RWPE2 (cell line): ENCODE results near the gene GPC5.

ENCODE experiments used
- ATAC-seq: fragments of 200-7000 bp; cut with Tn5 transposase; 3 replicates; pipeline ENCODE4 v1.9.1; 2021; ENCODE audit warnings: low read depth
- DNase-seq: peaks from one replicate; pipeline ENCODE4 v3.0.0-alpha.2; 2020; ENCODE audit warnings: low spot score
- H3K27ac ChIP-seq: fragments of 450-650 bp; 2 replicates; pipeline ENCODE4 v1.5.1; 2017; ENCODE audit warnings: mild to moderate bottlenecking; ENCODE audit not compliant: poor library complexity, severe bottlenecking
- H3K27me3 ChIP-seq: fragments of 250-450 bp; sonication (Bioruptor Pico); 2 replicates; pipeline ENCODE4 v1.5.1; 2021; ENCODE audit warnings: mild to moderate bottlenecking, moderate library complexity; ENCODE audit not compliant: insufficient read depth, poor library complexity, severe bottlenecking
- H3K36me3 ChIP-seq: fragments of 250-450 bp; sonication (Bioruptor Pico); 2 replicates; pipeline ENCODE4 v1.5.1; 2020; ENCODE audit warnings: low read depth, mild to moderate bottlenecking, moderate library complexity
- H3K4me1 ChIP-seq: fragments of 250-450 bp; sonication (Bioruptor Pico); 2 replicates; pipeline ENCODE4 v1.5.1; 2021; ENCODE audit warnings: mild to moderate bottlenecking, moderate library complexity; ENCODE audit not compliant: insufficient read depth, poor library complexity, severe bottlenecking
- H3K4me3 ChIP-seq: fragments of 250-450 bp; sonication (Bioruptor Pico); 2 replicates; pipeline ENCODE4 v1.5.1; 2021; ENCODE audit warnings: mild to moderate bottlenecking, moderate library complexity; ENCODE audit not compliant: severe bottlenecking
- H3K9me3 ChIP-seq: fragments of 250-450 bp; sonication (Bioruptor Pico); 2 replicates; pipeline ENCODE4 v1.5.1; 2021; ENCODE audit warnings: mild to moderate bottlenecking, moderate library complexity; ENCODE audit not compliant: severe bottlenecking
- TF ChIP-seq, protein P1 (sequence below): fragments of 450-650 bp; IDR thresholded peaks from one replicate; pipeline ENCODE4 v1.5.1; 2017; ENCODE audit warnings: mild to moderate bottlenecking, moderate library complexity; ENCODE audit not compliant: poor library complexity, severe bottlenecking

Gene GPC5

GRCh38 chr13:91580749-91581148 lies 182.3 kb downstream of the GPC5 start:
- Histone ChIP-seq H3K27me3 (no peaks in the 10 kb centered on the region), H3K9me3 (no peaks in the 10 kb centered on the region), H3K4me1 (no peaks in the 10 kb centered on the region), H3K27ac (no peak overlapping the region), H3K4me3 (no peak overlapping the region), H3K36me3 (no peaks in the 10 kb centered on the region)
- ATAC-seq: no peak
- no peak for DNase-seq
- TF ChIP-seq, protein P1, sequence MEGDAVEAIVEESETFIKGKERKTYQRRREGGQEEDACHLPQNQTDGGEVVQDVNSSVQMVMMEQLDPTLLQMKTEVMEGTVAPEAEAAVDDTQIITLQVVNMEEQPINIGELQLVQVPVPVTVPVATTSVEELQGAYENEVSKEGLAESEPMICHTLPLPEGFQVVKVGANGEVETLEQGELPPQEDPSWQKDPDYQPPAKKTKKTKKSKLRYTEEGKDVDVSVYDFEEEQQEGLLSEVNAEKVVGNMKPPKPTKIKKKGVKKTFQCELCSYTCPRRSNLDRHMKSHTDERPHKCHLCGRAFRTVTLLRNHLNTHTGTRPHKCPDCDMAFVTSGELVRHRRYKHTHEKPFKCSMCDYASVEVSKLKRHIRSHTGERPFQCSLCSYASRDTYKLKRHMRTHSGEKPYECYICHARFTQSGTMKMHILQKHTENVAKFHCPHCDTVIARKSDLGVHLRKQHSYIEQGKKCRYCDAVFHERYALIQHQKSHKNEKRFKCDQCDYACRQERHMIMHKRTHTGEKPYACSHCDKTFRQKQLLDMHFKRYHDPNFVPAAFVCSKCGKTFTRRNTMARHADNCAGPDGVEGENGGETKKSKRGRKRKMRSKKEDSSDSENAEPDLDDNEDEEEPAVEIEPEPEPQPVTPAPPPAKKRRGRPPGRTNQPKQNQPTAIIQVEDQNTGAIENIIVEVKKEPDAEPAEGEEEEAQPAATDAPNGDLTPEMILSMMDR: no peak

DNA sequence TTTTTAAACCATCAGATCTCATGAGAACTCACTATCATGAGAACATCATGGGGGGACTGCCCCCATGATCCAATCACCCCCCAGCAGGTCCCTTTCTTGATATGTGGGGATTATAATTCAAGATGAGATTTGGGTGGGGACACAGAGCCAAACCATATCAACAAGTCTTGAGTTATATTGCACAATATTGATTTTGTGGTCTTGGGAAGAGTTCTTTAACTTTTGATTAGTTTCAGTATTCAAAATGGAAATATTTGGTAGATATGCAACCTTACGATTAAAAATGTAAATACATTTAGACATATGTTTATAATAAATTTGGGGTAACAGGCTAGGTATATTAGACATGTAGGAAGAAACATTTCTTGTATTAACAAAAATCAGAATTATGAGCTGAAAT lies 188.2 kb downstream of the GPC5 start:
- Histone ChIP-seq H3K27ac (no peak overlapping the region), H3K36me3 (no peaks in the 10 kb centered on the region), H3K4me3 (no peak overlapping the region), H3K4me1 (no peaks in the 10 kb centered on the region), H3K27me3 (no peaks in the 10 kb centered on the region), H3K9me3 (no peaks in the 10 kb centered on the region)
- TF ChIP-seq, protein P1: no peak
- ATAC-seq (no peak), DNase-seq (no peak)

DNA sequence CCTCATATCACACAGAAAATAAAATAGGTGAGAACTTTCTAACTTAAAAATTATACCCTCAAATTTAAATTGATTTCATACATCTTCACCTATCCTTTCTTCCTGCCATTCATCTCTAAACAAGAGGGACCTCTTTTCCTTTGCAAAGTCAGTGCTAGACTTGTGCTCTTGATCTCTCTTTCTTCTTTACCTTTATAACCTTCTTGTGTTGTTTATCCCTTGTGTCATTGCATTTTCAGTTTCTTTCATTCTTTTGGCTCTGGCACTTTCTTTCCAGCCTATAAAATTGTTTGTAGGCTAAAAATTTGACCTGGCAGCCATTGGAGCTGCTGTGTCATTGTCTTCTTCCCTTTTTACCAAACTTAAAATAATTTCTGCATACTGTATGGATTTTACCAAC lies 190.1 kb downstream of the GPC5 start:
- Histone ChIP-seq H3K27me3 (no peaks in the 10 kb centered on the region), H3K4me1 (no peaks in the 10 kb centered on the region), H3K27ac (no peak overlapping the region), H3K4me3 (no peak overlapping the region), H3K36me3 (no peaks in the 10 kb centered on the region), H3K9me3 (no peaks in the 10 kb centered on the region)
- no peak for ATAC-seq
- TF ChIP-seq, protein P1: no peak
- DNase-seq: no peak

GRCh38 chr13:91592056-91593014 lies 193.9 kb downstream of the GPC5 start:
- Histone ChIP-seq H3K4me3 (no peak overlapping the region), H3K4me1 (no peaks in the 10 kb centered on the region), H3K27me3 (no peaks in the 10 kb centered on the region), H3K27ac (no peak overlapping the region), H3K36me3 (no peaks in the 10 kb centered on the region), H3K9me3 (no peaks in the 10 kb centered on the region)
- TF ChIP-seq, protein P1: no peak
- peak; percentile 54; the same call in 2 of the 3 replicates for ATAC-seq
- DNase-seq: no peak

- H3K9me3 ChIP-seq: no peaks in the 10 kb centered on the region
- no peaks in the 10 kb centered on the region for H3K27me3 ChIP-seq
- H3K27ac ChIP-seq: no peak overlapping the region
- DNase-seq (no peak), ATAC-seq (no peak)
- no peak overlapping the region for H3K4me3 ChIP-seq
- TF ChIP-seq, protein P1: no peak
- H3K36me3 ChIP-seq: no peaks in the 10 kb centered on the region
- H3K4me1 ChIP-seq: no peaks in the 10 kb centered on the region
Observed at GRCh38 chr13:91593456-91593855, 195.0 kb downstream of the GPC5 start.
